Thyroid gland (tissue), 4 donors: ENCODE measurements around the gene INPP5F. TPM values are rescaled to one million over a fixed set of nuclear protein-coding genes. Genes with fewer than 3 reads are reported as not detected.
"Not testable (repeated sequence)": the region's sequence is repeated elsewhere in the genome, so short reads cannot be mapped to it uniquely, and the experiment has no call there.

ENCODE experiments used
- DNase-seq, 2 donors: peaks; one replicate each; pipeline ENCODE4 v3.0.0-alpha.2; 2019
- H3K27ac ChIP-seq, 3 donors: fragments of 200-600 bp; sonication (generic); 1 replicate in 2 of 3; 2 replicates in 1 of 3; pipeline ENCODE4 v1.5.1; 2016 to 2019; ENCODE audit warnings: mild to moderate bottlenecking in 1 of 3, moderate library complexity in 1 of 3
- H3K27me3 ChIP-seq: fragments of 200-600 bp; sonication (generic); one replicate; pipeline ENCODE4 v1.5.1; 2019
- H3K36me3 ChIP-seq, 2 donors: fragments of 200-600 bp; sonication (generic); one replicate each; pipeline ENCODE4 v1.5.1; 2016 to 2019
- H3K4me1 ChIP-seq, 2 donors: fragments of 200-600 bp; sonication (generic); one replicate each; pipeline ENCODE4 v1.5.1; 2017 to 2019
- H3K4me3 ChIP-seq, 3 donors: fragments of 200-600 bp; sonication (generic); replicated peaks in 1 of 3; 1 replicate in 2 of 3; 2 replicates in 1 of 3; pipeline ENCODE4 v1.5.1; 2016; ENCODE audit warnings: mild to moderate bottlenecking in 1 of 3
- H3K9me3 ChIP-seq: fragments of 200-600 bp; sonication (generic); one replicate; pipeline ENCODE4 v1.5.1; 2017
- CTCF ChIP-seq, 6 experiments: fragments of 200-600 bp in 3 of 6; fragments of 450-650 bp in 3 of 6; sonication (generic) in 3 of 6; IDR thresholded peaks; one replicate each; pipeline ENCODE4 v1.5.1; 2016 to 2019; ENCODE audit warnings: antibody characterized with exemption in 6 of 6, mild to moderate bottlenecking in 2 of 6, inconsistent platforms in 1 of 6, moderate library complexity in 1 of 6
- POLR2A ChIP-seq, 2 donors: fragments of 450-650 bp; IDR thresholded peaks; one replicate each; pipeline ENCODE4 v1.6.1; 2017; ENCODE audit warnings: antibody characterized with exemption in 2 of 2, mild to moderate bottlenecking in 2 of 2, moderate library complexity in 1 of 2
- WGBS, 2 donors: methylation state at CpG; one replicate each; pipeline ENCODE4 v1.1.5; 2017; 5-methylcytosine and 5-hydroxymethylcytosine counted together
- intact Hi-C: fragments of 100-400 bp; cut with DNase I; formaldehyde crosslinking; loops from one replicate; pipeline ENCODE4 v1.15.1; 2023
- total RNA-seq, 4 donors: library from RNA; depleted of rRNA; stranded (reverse); fragments of >200 nt; gene quantifications; one replicate each; pipeline ENCODE4 v1.2.3, GENCODE V29; 2016

The INPP5F gene
- total RNA-seq, 4 donors from 2014 or later = 12.6 to 14.9 (median 13.4) TPM

GRCh38 chr10:119762805-119763798 lies 37.3 kb downstream of the INPP5F start:
- no peak for DNase-seq
- 89 to 91% methylated on average over 8 of the region's 8 CpGs for WGBS, 2 donors
- intact Hi-C loops = no loop called here
- no peak overlapping the region for H3K27ac ChIP-seq
- no peak for TF ChIP-seq POLR2A (IDR thresholded peaks at IDR 0.05)
- no peak for TF ChIP-seq CTCF (IDR thresholded peaks at IDR 0.05)
- no peak overlapping the region for H3K4me3 ChIP-seq
- peaks cover 12 to 15% of the 10 kb centered on the region in 2 donors for H3K4me1 ChIP-seq
- H3K36me3 ChIP-seq = no peaks in the 10 kb centered on the region
- no peaks in the 10 kb centered on the region for H3K9me3 ChIP-seq
- H3K27me3 ChIP-seq = no peaks in the 10 kb centered on the region

GRCh38 chr10:119768455-119769094 lies 42.7 kb downstream of the INPP5F start:
- intact Hi-C loops = no loop called here
- WGBS, 2 donors = 51 to 68% methylated on average over 4 of the region's 4 CpGs
- TF ChIP-seq CTCF (IDR thresholded peaks at IDR 0.05) (no peak), POLR2A (IDR thresholded peaks at IDR 0.05) (no peak)
- Histone ChIP-seq H3K36me3 (no peaks in the 10 kb centered on the region), H3K4me1 (no peaks in the 10 kb centered on the region), H3K4me3 (no peak overlapping the region), H3K27me3 (no peaks in the 10 kb centered on the region), H3K9me3 (no peaks in the 10 kb centered on the region), H3K27ac (peak overlapping the region in 1 of 3 donors; percentile 15)
- no peak for DNase-seq

GRCh38 chr10:119769886-119770285 lies 44.0 kb downstream of the INPP5F start:
- Histone ChIP-seq H3K36me3 (no peaks in the 10 kb centered on the region), H3K27me3 (no peaks in the 10 kb centered on the region), H3K9me3 (no peaks in the 10 kb centered on the region), H3K27ac (no peak overlapping the region), H3K4me3 (no peak overlapping the region), H3K4me1 (no peaks in the 10 kb centered on the region)
- 71 to 80% methylated on average over 2 of the region's 2 CpGs for WGBS, 2 donors
- TF ChIP-seq POLR2A (IDR thresholded peaks at IDR 0.05) = no peak
- no peak for TF ChIP-seq CTCF (IDR thresholded peaks at IDR 0.05)
- DNase-seq = no peak
- intact Hi-C loops = no loop called here

GRCh38 chr10:119770928-119771327 lies 45.1 kb downstream of the INPP5F start:
- Histone ChIP-seq H3K4me3 (no peak overlapping the region), H3K27me3 (no peaks in the 10 kb centered on the region), H3K27ac (no peak overlapping the region), H3K9me3 (no peaks in the 10 kb centered on the region), H3K4me1 (no peaks in the 10 kb centered on the region), H3K36me3 (no peaks in the 10 kb centered on the region)
- WGBS, 2 donors = 89 to 90% methylated on average over 2 of the region's 2 CpGs
- intact Hi-C loops = no loop called here
- no peak for DNase-seq
- TF ChIP-seq POLR2A (IDR thresholded peaks at IDR 0.05) = no peak
- TF ChIP-seq CTCF (IDR thresholded peaks at IDR 0.05) = no peak

- no peak for DNase-seq
- WGBS, 2 donors = 91 to 92% methylated on average over 4 of the region's 4 CpGs
- H3K9me3 ChIP-seq = no peaks in the 10 kb centered on the region
- TF ChIP-seq POLR2A (IDR thresholded peaks at IDR 0.05) = no peak
- TF ChIP-seq CTCF (IDR thresholded peaks at IDR 0.05) = no peak
- H3K27me3 ChIP-seq = no peaks in the 10 kb centered on the region
- H3K4me3 ChIP-seq = no peak overlapping the region
- H3K27ac ChIP-seq = no peak overlapping the region
- H3K4me1 ChIP-seq = no peaks in the 10 kb centered on the region
- H3K36me3 ChIP-seq = no peaks in the 10 kb centered on the region
- intact Hi-C loops = no loop called here
These were observed 46.5 kb downstream of the INPP5F start for GRCh38 chr10:119772334-119772733.

GRCh38 chr10:119773041-119773440 lies 47.2 kb downstream of the INPP5F start:
- WGBS, 2 donors = 96 to 100% methylated on average over 3 of the region's 3 CpGs
- DNase-seq, H3K27ac ChIP-seq, H3K9me3 ChIP-seq, intact Hi-C loops, H3K36me3 ChIP-seq, H3K4me3 ChIP-seq, H3K4me1 ChIP-seq, H3K27me3 ChIP-seq: not testable (repeated sequence)
